NCI-H1417 treated with DMSO at 0.1 percent for 48 hours (cell line): ENCODE results near the gene TRMT112.

Experiments
- DNase-seq: peaks from one replicate; lab custom pipeline; 2025; lab: John Stamatoyannopoulos, UW

Gene TRMT112

DNA sequence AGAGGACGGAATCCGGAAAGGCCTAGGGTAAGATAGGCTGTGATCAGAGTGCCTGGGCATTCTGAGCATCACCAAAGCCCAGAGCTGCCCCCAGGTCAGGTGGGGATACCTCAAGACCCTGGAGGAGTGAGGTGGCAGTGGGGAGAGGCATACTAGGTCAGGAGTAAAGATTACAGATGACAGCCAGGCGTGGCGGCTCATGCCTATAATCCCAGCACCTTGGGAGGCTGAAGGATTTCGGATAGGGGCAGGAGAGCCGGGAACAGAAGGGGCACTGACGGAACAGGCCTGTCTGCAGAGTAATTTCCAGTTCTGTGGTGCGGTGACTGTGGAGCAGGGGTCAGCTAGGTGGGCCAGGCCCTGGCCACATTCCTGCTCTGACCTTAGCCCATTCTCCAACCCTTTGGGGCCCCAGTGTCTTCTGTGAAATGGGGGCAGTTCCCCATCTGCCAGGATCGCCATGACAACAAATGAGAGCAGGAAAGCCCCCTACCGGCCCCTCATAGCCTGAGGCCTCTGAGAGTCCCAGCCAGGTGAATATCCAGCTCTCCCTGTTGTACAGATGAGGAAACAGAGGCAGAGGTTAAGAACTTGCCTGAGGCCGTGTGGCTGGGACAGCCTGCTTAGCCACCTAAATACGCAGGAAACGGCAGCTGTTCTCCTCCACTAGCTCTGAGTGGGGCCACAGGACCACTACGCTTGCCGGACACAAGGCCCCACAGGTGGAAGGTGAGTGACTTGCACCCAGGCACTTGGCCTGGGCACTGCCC lies 42.1 kb downstream of the TRMT112 start:
- DNase-seq: no peak

DNA sequence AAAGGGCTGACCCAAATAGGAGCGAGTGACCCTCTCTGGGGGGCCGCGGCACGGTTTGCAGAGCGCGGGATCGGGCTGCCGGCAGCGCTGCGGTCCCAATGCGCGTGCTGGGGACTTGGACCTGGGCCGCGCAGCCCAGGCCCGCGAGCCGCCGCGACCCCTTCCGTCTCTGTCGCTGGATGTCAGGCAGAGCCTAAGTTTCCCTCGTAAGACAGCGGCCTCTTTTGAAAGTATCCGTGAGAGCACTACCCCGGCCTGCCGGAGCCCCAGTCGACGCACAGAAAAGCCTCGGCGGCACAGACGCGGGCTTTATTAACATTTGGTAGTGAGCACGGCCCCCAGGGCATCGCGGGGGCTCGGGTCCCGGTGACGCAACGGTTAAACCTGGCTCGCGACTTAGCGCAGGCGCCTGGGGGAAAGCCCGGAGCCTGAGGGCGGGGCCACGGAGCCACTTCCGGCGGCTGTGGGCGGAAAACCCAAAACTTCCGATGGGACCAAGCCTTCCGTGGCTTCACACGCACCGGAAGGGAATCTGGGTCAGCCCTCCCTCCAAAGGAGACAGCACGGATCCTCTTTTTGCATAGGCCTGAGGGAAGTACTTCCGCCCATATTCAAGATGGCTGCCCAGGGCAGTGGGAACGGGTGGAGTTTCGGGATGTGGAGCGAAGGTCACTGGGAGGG lies 47.7 kb downstream of the TRMT112 start:
- DNase-seq: peak; percentile 99

DNA sequence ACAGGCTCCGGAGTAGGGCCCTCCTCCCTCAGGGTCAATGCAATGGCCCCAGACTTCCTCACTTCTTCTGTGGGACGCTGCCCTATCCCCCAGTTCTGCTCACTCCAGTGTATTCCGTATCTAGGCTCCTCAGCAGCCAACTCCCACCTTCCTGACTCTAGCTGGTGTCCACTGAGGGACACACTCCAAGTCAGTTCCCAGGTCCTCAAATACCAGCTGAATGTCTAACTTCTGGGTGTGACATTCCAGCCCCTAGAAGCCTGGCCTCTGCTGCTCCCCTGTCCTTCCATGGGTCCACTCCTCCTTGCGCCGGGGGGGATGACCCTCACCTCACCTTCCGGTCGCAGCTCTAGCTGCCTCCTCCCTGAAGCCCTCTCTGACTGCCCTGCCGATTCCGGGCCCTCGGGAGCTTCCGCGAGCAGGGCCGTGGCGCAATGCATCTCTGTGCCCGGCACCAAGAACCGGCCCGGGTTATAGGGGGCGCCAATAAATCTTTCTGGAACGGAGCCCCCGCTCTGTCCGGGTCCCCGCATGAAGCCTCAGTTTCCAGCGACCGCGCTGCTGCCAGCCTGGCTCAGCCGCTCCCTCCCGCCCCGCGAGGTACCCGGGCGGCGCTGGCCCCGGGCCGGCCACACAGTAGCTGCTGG lies 48.3 kb downstream of the TRMT112 start:
- no peak for DNase-seq

DNA sequence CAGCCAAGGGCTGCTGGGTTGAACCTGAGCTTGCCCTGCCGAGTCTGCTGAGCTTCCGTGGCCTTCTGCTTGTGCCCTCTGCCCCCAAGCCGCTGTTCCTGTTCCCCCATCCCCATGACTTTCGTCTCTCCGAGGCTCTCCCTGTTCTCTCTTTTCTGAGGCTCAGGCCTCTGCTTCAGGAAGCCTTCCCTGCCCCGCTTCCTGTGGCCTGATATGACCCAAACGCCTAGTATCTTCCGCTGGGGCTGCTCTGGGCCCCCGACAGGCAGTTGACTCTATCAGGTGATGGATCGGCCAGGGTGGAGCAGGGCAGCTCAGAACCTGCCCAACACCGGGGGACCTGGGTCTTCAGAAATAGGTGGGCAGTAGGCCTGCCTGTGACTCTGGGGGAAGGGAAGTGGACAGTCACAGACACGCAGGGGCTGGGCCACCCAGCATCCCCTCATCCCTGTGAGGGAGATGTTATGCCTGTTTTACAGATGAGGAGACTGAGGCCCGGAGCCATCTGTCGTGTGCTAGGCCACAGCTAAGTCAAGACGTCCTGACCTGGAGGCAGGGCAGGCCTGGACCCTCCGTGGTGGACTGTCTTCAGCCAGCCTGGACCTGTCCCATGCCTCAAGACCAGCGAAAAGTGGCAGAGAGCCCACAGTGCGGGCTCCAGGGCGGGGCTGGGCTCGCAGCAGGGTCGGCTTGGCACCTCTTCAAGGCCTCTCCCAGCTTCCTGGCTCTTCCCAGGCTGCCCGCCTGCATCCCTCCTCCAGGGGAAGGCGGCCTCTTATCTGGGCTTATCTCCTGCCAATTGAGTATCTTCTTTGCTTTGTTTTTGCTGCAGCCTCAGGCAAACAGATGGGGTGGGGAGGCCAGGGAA lies 49.1 kb downstream of the TRMT112 start:
- no peak for DNase-seq

DNA sequence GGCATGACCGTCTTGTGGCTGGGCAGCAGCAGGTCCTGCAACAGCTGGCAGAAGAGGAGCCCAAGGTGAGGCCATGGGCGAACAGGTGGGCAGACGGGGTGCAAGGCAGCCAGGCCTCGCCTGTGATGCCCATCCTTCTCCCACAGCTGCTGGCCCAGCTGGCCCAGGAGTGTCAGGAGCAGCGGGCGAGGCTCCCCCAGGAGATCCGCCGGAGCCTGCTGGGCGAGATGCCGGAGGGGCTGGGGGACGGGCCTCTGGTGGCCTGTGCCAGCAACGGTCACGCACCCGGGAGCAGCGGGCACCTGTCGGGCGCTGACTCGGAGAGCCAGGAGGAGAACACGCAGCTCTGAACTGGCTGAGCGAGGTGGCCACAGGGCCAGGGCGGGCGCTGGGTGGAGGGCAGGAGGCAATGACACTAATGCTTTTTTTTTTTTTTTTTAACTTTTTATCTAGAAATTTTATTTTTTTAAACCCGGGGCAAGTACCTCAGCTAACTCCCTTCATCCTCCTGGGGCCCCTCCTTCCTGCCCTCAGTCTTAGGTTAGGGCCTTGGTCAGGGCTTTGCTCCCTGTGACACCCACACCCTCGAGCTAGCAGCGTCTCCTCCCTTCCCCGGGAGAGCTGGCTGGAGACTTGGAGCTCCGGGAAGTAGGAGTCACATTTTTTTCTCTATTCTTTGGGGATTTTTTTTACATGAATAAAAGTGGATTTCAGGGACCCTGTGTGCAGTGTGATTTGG lies 50.0 kb downstream of the TRMT112 start:
- no peak for DNase-seq
